Stimulated activated CD4-positive, alpha-beta T cell treated with anti-CD3 and anti-CD28 coated beads, TNF-alpha, amount 100 ng/mL, for 4 hours (primary cell): ENCODE results near the gene MTUS2.

ENCODE experiments used
- DNase-seq, 3 experiments: peaks; one replicate each; pipeline ENCODE4 v3.0.0-alpha.2; 2020; ENCODE audit warnings: low read depth in 3 of 3

Gene MTUS2

GRCh38 chr13:28859069-28859468, 38.9 kb downstream of the MTUS2 start:
- DNase-seq = no peak

- DNase-seq = no peak
Observed at GRCh38 chr13:28859717-28860116, 39.6 kb downstream of the MTUS2 start.

GRCh38 chr13:28864544-28864943, 44.4 kb downstream of the MTUS2 start:
- no peak for DNase-seq

- no peak for DNase-seq
Observed at GRCh38 chr13:28865149-28865744, 45.1 kb downstream of the MTUS2 start.

- DNase-seq = no peak
Observed at GRCh38 chr13:28865951-28866350, 45.8 kb downstream of the MTUS2 start.

- no peak for DNase-seq
Observed at GRCh38 chr13:28866932-28867331, 46.8 kb downstream of the MTUS2 start.

GRCh38 chr13:28867564-28867963, 47.4 kb downstream of the MTUS2 start:
- no peak for DNase-seq

- no peak for DNase-seq
Observed at GRCh38 chr13:28872427-28873176, 52.5 kb downstream of the MTUS2 start.

GRCh38 chr13:28875846-28876615, 55.9 kb downstream of the MTUS2 start:
- no peak for DNase-seq

DNA sequence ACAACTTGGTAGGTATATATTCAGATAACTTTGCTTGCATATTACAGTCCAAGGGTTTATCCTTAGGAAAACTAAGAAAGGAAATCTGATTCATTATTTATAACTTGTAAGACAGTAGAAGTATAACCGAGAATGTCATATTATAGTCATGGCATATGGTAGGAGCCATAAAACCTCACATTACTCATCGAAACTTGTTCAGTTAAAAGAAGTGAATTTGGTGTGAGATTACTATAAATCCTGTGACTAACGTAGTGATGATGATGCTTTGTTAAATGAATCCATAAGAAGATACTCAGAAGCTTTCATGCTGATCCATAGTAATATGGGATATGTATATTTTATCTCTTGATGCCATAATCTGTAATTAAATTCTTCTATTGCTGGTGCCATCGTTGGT, 57.3 kb downstream of the MTUS2 start:
- no peak for DNase-seq

GRCh38 chr13:28885181-28885580, 65.0 kb downstream of the MTUS2 start:
- no peak for DNase-seq

- DNase-seq = no peak
Observed at GRCh38 chr13:28889086-28889732, 69.1 kb downstream of the MTUS2 start.

GRCh38 chr13:28890712-28891111, 70.6 kb downstream of the MTUS2 start:
- DNase-seq = no peak

DNA sequence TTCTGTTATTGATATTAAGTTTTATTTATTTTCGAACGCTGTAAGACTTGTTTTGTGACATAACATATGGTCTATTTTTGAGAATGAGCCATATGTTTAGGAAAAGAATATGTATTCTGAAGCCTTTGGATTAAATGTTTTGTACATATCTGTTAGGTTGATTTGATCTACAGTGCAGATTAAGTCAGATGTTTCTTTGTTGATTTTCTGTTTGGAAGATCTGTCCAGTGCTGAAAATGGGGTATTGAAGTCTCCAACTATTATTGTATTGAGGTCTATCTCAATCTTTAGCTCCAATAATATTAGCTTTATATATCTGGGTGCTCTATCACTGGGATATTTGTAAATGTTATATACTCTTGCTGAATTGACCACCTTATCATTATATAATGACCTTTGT, 97.9 kb downstream of the MTUS2 start:
- no peak for DNase-seq

DNA sequence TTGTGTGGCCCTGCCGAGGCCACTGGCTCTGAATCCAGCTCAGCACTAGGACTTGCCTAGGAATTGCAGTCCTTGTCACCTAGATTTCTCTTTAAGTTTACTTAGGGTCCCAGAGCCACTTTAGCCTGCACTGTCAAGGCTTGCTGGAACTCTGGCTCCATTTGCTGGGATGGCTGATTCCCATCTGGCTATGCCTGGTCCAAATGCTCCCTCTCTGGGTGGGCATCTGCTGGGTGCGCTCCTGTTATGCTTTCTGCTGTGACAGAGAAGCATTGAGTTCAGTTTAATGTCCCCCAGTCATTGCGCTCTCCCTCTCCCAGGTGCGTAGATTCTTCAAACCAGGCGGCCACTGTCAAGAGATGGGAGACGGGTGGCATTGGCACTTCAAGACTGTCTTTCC, 102.2 kb downstream of the MTUS2 start:
- no peak for DNase-seq

GRCh38 chr13:28935104-28935503, 115.0 kb downstream of the MTUS2 start:
- no peak for DNase-seq

DNA sequence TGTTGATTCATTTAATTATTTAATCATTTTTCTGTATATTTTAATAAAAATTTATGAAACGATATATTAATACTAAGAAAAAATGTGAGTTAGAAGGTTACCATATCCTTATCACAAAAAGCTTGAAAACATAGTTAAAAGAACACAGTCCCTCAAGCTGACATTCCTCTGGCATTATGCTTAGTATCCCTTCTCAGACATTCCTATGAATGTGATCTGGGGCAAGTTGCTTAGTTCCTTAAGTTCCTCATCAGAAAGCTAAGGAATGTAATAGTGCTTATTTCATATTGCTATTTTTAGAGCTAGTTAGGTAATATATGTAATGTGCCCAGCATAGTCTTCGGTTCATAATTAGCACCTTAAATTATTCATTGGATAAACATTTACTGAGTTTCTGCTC, 122.8 kb downstream of the MTUS2 start:
- no peak for DNase-seq

DNA sequence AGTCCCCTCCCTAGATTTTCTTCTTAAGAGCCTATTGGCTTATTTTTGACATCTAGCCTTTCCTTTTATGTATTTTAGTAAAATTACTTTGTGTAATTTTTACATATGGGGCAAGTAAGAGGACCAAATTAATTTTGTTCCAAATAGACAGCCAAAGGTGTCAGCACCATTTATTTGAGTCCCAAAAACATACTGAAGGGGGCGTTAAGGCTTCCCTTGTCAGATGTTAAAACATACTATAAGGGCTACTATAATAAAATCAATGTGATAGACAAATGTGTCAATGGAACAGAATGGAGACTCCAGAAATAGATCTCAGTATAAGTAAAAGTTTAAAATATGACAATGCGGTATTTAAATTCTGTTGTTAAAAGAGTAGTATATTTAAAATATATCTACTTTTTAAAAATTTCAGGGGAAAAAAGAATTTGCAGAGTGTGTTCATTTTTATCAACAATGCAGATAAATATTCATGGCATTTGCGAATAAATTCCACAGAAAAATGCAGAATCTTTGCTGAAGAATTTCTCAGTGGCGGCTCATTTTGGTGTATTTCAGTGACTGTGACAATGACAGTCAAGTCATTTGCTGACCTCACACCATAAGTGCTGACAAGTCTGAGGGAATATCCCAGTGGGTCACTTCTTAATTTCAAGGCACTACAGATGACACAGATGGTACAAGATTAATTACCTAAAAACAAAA, 133.7 kb downstream of the MTUS2 start:
- DNase-seq = no peak

DNA sequence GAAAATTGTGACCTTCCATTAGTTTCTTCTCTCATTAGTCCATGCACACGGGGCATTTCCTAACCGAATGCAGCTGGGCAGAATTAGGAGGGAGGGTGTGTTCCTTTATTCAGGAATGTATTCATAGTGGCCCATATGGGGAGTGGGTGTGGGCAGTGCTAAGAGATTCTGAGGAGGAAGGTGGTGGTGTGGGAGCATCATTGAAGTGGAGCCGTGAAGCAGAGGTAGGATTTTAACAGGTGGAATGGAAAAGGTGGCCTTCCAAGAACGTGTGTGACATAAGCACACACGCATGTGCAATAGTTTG, 134.2 kb downstream of the MTUS2 start:
- DNase-seq = no peak

GRCh38 chr13:28954810-28955209, 134.7 kb downstream of the MTUS2 start:
- DNase-seq = no peak

DNA sequence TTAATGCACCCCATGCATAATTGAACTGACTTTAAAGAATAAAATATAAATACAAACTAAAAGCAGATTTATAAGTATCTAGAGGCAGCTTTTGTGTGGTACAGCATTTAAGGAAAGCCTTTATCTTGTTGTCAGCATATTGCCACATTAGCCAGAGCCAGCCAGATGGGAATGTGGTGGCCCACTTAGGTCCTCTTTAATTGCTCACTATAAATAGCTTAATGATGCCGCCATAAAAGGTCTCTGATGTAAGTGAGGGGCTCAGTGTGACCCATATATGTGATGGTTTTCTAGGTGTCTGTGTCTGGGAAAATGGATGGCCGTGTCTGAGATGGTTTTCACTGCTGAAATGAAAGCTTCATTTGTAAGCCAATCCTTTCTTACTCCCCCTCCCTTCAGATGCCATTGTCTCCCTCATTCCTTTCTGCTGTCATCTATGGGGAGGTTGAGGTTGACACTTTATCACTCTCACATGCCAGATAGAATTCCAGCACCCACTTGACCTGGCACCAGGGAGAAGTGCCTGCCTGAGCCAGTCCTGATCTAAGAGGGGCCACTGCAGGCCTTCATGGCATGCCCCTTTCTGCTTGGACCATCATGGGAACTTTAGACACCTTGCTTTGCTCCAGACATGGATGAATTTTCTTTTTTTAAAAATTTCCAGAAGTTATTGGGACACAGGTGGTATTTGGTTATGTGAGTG, 135.3 kb downstream of the MTUS2 start:
- no peak for DNase-seq
